ENCODE results near the gene HMOX2.

Gene HMOX2

DNA sequence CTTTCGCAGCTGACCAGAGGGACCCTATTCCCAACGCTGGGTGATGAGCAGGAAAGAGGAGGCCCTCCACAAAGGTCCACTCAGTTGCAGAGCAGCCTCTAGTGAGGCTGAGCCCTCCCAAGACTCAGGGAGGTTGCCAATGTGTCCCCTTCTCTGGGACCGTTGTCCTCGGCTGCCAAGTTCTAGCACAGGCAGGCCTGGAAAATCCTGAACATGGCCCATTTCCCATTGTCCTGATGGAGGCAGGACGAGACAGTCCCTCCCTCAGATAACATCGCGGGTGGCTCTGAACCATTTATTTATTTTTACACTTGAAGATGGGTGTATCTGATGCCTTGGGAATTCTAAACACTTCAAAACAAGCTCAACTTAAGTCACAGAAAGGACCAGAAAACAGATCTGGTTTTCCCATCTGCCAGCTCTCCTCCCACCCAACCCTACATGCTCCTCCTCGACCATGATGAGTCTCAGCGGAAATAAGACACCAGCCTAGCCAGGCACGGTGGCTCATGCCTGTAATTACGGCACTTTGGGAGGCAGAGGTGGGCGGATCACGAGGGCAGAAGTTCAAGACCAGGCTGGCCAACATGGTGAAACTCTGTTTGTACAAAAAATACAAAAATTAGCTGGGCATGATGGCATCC lies 49.6 kb downstream of the HMOX2 start:
- DNase-seq, result no peak

DNA sequence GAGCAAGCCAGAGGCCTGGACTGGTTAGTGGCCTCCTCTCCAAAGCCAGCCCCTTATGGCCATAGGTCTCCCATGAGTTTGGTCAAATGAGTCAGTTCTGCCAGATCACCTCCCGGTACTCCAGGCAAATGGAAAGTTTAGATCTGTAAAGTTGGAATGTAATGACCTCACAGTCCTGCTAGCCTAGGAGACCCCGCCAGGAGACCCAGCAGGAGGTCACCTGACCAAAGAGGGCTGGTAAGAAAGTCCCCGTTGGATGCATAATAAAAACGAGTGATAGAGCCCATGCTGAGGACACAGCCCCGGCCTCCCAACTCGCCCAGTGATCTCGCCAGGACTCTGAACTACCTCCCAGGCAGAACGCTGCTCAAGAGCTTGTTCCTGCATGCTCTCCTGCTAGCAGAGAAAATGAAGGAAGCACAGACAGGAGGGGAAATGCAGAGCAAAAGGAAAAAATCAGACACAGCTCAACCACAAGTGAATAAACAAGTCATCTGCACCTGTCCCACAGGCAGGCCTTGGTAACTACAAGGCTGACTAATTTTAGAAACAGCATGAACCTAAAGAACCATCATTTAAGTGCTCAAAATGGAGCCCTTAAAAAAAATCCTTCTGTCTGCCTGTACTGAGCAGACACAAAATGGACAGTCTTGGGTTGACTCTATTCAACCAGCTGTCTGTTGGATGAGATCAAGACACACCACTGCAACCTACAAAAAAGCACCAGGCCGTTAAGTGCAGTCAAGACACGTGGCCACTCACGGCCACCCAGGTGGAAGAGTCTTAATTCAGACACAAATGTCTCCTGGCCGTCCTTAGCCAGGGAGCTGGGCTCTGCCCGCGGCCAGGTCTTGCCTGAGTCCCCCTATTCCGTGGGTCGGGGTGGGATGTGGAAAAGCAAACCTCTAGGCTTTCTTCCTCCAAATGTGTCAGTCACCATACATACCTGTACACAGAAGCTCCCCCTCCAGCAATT lies 53.2 kb downstream of the HMOX2 start:
- no peak for DNase-seq

DNA sequence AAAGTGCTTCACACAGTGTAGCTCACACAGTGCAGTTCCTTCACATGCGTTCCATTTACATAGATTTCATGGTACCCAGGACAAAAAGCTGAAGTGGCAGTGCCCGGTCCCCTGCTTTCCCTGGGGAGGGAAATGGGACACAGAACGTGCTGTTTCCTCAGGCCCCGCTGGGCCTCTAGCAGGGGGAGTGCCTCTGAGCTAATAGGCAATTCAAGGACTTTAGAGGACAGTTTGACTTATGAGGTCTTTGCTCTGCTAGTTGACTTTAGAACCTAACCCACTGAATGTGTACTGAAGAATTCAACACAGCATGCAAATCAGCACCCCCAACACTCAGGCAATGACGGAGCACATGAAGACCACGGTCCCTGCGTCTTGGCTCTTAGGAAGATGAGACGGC lies 55.6 kb downstream of the HMOX2 start:
- no peak for DNase-seq

DNA sequence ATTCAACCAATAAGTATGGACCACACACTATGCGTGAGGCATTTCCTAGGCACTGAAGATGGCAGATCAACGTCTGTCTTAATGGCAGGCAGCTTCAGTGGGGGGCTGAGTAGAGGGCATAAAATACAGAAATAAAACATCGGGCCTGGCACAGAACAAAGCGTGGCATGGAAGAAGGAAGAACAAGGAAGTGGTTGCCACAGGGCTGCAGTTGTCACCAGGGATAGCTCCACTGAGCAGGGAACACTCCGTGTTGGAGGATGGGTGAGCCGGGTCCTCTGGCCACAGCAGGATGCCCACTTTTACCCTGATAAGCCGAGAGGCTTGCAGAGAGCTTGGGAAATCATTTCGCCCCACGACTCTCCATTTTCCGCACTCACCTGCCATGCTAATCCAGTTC lies 56.0 kb downstream of the HMOX2 start:
- DNase-seq, result no peak

DNA sequence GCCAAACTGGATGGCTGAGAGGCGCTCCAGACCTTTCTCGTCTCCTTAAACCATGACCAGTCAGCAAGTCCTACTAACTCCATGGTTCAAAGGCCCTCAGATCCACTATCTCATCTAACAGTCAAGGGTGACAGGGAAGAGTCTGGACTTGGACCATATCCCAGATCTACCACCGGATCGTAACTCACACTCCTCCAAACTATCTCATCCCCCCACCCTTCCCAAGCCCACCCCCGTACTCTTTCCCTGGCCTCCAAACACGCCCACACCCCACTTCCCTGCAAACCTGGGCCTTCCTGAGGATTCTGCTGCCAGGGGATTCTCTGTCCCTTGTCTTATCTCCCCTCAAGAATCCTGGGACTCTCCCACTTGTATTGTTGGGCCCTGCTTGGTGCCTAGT lies 57.3 kb downstream of the HMOX2 start:
- DNase-seq, result no peak

DNA sequence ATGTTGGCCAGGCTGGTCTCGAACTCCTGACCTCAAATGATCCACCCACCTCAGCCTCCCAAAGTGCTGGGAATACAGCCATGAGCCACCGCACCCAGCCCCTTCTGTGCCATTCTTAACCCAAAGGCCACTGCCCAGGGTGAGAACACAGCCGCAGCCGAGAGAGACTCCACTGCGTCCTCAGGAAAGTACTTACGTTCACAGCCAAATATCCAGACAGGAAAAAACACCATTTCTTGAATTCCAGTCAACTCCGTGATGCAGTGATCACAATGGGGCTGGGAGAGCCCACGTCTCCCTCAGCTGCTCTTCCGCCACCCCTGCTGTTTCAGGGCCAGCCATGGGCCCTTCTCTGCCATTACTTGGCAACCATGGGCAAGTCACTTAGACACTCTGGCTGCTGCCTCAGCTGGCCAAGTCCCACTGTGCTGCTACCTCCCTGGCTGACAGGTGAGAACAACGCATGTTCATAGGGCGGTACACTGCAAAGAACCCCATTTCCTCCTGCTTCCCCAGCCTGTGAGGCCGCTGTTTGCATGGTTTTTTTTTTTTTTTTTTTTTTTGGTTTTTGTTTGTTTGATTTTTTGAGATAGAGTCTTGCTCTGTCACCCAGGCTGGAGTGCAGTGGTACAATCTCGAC lies 58.1 kb downstream of the HMOX2 start:
- no peak for DNase-seq

DNA sequence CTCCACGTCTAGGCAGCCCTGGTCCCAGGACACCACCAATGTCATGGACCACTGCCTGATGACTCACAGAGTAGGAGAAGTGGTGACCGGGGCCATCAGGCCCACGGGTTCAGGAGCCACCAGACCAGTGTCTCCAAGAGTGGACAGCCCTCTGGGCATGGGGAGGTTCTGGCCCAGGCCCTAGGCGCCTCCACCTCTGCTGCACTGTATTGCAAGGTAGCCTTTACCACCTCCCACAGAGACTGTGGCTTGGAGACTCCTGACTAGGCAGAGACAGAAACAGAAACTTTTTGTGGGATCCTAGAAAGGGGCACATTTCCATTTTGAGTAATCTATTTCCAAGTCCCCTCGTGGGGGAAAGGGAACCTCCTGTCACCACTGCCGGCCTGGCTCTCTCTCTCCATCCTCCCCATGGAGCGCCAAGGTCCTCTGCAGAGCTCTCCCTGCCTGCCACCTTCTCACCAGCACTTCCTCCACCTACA lies 59.5 kb downstream of the HMOX2 start:
- no peak for DNase-seq

DNA sequence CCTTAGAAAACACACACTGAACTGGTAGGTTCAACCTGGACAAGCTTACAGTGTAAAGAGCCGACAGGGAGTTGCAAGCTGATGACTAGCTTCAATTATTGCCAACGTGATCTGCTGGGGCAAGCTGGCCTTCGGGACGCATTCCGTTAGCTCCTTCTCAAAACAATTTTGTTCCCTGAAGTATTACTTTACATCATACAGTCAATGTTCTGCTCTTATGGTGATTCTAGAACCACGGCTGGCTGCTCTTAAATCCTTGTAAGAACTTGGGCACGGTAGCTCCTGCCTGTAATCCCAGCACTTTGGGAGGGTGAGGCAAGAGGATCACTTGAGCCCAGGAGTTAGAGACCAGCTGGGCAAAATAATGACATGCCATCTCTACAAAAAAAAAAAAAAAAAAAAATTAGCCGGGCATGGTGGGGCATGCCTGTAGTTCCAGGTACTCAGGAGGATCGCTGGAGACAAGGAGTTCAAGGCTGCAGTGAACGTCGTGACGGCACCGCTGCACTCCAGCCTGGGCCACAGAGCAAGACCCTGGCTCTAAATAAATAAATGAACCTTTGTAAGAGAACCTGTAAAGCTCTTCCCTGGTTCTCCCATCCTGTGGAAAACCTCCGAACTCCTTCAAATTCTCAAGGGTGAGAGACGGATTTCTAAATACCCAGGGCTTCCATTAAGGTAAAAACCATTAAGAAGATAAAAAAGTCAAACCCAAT lies 60.4 kb downstream of the HMOX2 start:
- DNase-seq, result no peak

DNA sequence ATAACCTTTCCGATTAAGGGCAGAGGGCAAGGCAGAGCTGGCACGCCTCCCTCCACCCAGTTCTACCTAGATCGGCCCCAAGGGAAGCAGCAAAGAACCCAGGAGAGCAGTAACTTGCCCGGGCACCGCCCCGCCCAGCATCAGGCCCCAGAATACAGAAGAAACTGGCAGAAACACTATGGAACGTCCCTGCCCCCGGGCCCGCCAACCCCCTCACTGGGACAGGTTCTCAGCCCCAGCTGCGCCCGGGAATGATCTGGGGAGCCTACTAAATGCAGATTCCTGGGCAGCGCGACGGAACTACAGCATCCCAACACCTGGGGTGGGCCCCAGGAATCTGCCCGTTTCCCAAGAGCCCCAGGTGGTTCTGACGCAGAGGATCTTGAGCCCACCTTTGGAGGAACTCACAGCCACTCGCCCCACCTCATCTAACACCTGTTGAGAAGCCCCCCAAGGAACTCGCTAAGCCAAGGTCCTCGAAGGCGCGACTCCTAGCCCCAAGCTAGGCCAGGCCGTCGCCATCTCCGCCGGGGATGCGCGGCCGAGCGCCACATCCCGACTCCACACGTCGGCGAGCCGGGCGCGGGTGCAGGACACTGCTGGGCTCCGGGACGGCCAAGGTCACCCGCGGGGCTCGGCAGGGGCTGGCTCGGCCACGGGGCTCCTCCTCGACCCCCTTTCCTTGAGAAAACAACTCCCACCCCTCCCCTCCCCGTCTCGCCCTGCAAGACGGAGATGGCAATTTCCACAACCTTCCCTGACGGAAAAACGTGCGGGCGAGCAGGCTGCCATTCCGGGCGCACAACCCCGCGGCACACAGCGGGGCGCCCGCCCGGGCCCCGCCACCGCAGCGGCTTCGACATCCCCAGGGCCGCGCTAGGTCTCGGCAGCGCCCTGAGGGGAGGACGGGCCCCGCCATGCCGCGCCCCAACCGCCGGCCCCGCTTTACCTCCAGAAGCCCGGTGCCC lies 61.5 kb downstream of the HMOX2 start:
- peak; percentile 1 for DNase-seq

DNA sequence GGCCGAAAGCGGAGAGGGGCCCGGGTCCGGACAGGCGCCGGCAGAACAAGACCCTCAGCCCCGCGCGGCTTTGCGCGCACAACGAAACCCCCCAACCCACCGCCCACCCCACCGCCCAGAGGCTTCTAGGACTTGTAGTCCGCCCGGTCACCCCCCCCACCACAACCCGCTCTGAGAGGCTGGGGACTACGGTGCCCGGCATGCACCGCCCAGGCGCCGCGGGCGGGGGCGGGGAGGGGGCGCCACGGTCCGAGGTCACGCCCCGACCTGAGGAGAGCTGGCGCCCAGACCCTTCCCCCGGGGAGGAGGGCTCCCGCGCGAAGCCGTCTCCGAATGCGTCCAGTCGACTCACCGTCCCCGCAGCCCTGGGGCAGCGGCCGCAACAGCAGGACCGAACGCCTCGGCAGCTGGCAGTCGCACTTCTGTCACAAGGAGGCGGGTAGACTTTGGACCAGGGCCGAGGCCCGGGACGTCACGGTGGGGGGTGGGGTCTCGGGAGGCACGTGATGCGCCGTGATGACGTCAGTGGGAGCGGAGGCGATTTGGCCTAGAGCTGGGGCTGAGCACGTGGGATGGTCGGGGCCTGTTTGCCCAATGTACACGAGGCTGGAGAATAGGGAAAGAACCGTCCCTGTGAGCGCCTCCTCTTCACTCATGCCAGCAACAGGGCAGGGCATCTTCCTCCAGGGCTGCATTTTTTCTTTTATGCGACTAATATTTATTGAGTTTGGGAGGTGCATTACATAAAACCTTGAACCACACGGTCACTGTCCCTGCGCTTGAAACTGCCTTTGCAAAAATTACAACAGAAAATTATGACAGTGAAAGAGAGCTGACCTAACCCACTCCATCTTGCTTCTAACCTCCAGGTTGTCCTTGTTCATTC lies 62.4 kb downstream of the HMOX2 start, which contains the start of gene CDIP1:
CDIP1 (minus strand) TSS at position 424 of the 886 bp plus-strand sequence. CDS start 24,643 bp downstream, outside the sequence.
- DNase-seq, result peak; percentile 62

DNA sequence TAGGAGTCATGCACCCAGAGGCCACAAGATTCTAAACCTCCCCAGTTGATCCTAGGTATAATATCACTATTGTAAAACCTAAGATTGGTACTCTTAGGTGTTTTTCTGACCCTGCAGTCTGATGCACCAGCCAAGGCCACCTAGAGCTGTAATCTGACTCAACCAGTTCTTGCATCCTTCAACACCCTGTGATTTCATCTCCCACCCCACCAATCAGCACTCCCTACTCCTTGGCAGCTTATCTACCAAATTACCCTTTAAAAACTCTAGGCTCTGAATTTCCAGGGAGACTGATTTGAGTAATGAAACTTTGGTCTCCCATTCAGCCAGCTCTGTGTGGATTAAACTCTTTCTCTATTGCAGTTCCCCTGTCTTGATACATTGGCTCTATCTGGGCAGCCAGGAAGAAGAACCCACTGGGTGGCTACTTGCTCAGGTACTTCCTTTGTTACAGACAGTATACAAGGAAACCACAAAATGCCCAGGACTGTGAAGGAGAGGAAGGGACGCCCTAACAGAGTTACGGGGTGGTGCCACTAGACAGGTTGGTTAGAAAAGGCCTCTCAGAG lies 63.6 kb downstream of the HMOX2 start:
- no peak for DNase-seq

DNA sequence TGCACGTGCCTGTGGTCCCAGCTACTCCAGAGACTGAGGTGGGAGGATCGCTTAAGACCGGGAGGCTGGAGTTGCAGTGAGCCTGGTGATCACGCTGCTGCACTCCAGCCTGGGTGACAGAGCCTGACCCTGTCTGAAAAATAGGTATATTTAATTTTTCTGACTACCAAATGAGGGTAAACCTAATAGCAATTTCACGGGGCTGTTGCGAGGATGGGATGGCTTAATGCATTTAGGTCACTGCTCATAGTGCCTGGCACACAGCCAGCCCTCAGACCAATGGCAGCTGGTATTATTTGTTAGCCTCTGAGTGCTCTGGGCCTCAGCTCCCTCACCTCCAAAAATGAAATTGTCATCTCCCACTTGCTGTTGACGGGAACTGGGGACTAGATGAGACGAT lies 68.3 kb downstream of the HMOX2 start:
- DNase-seq, result no peak

DNA sequence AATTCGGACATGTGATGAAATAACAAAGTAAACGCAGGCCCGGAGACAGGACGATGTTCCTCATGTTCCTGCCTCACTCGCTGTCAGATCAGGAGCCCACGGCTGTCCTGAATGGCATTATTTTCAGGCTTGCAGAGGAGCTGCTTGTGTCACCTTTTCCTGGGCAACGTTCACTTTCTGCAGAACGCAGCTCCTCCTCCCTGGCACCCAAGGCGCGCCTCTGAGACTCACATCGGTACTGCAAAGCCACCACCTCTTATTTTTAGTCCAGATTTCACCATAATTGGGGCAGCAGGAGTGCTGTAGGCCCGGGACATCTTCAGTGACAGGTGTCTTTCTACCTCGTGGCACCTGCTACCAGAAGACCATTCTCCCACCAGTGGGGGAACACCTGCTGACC lies 71.9 kb downstream of the HMOX2 start:
- DNase-seq, result no peak

DNA sequence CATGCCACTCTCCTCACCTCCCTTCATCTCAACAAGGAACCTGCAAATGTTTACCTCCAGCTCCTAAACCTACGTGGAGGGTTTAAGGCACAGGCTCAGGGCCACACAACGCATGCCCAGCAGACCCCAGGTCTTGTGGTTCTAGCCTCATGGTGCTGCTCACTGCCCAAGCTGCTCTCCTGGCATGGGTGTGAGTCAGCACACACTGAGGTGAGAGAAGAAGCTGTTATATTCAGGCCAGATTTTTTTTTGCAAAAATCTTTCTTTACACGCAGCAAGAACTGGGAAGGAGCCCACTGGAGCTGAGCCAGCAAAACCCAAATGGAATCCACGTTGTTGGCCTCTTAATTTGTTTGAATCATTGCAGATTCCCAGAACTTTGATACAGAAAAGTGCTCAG lies 74.4 kb downstream of the HMOX2 start:
- DNase-seq, result no peak

DNA sequence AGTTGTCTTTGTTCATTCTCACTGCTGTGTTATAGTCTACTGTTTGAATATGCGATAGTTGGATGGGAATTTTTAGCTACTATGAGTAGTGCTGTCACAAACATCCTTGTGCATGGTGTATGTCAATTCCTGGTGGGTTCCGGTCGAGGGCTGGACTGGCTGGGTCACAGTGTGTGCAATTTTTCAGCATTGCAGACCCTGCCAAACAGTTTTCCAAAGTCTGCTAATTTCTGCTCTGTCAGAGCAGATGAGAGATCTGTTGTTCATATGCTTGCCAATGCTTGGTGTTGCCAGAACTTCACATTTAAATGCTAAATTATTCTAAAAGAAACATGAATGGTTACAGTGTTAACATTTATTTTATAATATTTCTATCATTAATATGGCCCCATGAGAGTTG lies 76.3 kb downstream of the HMOX2 start:
- DNase-seq, result no peak

DNA sequence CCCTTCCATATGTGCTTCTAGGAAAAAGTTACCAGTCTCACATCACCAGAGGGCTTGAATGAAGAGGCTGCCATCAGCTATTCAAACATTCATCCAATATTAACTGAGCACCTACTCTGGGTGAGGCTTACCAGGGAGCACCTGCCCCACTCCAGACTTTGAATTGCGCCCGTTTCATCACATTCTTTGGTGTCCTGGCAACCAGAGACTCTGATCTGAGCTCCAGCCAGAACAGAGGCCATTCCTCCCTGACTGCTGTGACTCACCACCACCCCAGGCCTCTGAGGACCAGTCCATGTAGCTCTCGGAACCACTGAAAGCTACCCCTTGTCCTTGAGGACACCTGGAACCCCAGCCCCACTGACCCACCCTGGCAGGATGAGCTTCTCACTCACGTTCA lies 79.9 kb downstream of the HMOX2 start, which contains the start of gene C16orf96:
C16orf96 (plus strand) TSS at position 229 of the 400 bp plus-strand sequence; CDS start at position 379, 150 bp downstream.
- no peak for DNase-seq

DNA sequence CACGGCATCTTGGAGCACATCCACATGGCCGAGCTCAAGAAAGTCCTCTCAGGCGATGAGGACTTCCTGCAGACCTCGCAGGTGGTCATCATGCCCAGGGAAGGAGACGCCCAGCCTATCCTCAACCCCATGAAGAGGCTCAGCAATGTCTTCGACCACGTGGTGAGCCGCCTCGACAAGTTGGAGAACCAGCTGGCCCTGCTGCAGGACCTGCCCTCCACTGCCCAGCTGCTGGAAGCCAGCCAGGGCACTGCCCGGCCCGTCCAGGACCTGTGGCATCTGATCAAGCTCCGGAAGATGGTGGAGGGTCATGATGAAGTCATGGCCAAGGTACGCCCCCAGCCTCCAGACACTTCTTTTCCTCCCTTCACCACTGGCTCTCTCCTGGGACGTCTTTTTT lies 80.4 kb downstream of the HMOX2 start:
- DNase-seq, result no peak

DNA sequence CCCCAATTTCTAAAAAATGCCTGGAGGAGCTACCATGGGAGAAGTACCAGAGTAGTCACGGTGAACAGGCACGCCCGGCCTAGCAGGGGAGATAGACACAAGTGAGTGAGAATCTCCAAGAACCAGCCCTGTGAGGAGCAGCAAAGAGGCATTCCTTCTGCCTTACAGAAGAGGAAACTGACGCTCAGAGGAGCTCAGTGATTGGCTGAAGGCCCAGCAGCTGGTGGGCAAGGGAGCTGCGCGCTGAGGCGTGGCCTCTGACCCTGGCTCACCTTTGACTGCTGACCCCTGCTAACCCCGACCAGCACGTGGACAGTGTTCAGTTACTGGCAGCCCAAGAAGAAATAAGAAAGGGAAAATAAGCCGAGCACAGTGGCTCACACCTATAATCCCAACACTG lies 81.8 kb downstream of the HMOX2 start:
- DNase-seq, result no peak

Data from NCI-H526 treated with DMSO at 0.1 percent for 48 hours (cell line).